ENCODE data around the gene POLR2H. TPM values are rescaled to one million over a fixed set of nuclear protein-coding genes. Genes with fewer than 3 reads are reported as not detected.

The POLR2H gene
- total RNA-seq, 1 donor from 2014 or later, result 49.8 TPM

- no peaks in the 10 kb centered on the region for H3K27me3 Mint-ChIP-seq (ENCODE audit: low read depth)
- H3K4me3 Mint-ChIP-seq (ENCODE audit: unreplicated experiment), result no peak overlapping the region
- peaks cover 13% of the 10 kb centered on the region for H3K36me3 Mint-ChIP-seq (ENCODE audit: low read depth)
- H3K27ac Mint-ChIP-seq (ENCODE audit: unreplicated experiment), result peak overlapping the region; percentile 77
- H3K9me3 Mint-ChIP-seq (ENCODE audit: low read depth), result no peaks in the 10 kb centered on the region
- TF ChIP-seq CTCF (IDR thresholded peaks at IDR 0.05), result peak; percentile 76
- no peak for DNase-seq (ENCODE audit: low spot score)
- H3K4me1 Mint-ChIP-seq (ENCODE audit: low read depth), result peaks cover 29% of the 10 kb centered on the region
Observed at GRCh38 chr3:184345317-184346144, 16.0 kb upstream of the POLR2H start.

- H3K4me3 Mint-ChIP-seq (ENCODE audit: unreplicated experiment), result no peak overlapping the region
- H3K9me3 Mint-ChIP-seq (ENCODE audit: low read depth), result no peaks in the 10 kb centered on the region
- TF ChIP-seq CTCF (IDR thresholded peaks at IDR 0.05), result no peak
- H3K27me3 Mint-ChIP-seq (ENCODE audit: low read depth), result no peaks in the 10 kb centered on the region
- peaks cover 26% of the 10 kb centered on the region for H3K4me1 Mint-ChIP-seq (ENCODE audit: low read depth)
- H3K27ac Mint-ChIP-seq (ENCODE audit: unreplicated experiment), result no peak overlapping the region
- no peak for DNase-seq (ENCODE audit: low spot score)
- peaks cover 13% of the 10 kb centered on the region for H3K36me3 Mint-ChIP-seq (ENCODE audit: low read depth)
Observed at GRCh38 chr3:184346480-184347190, 14.9 kb upstream of the POLR2H start.

GRCh38 chr3:184347321-184348056 lies 14.0 kb upstream of the POLR2H start:
- Mint-ChIP-seq H3K9me3 (ENCODE audit: low read depth) (no peaks in the 10 kb centered on the region), H3K36me3 (ENCODE audit: low read depth) (peaks cover 14% of the 10 kb centered on the region), H3K4me1 (ENCODE audit: low read depth) (peaks cover 26% of the 10 kb centered on the region), H3K27me3 (ENCODE audit: low read depth) (no peaks in the 10 kb centered on the region), H3K4me3 (ENCODE audit: unreplicated experiment) (no peak overlapping the region), H3K27ac (ENCODE audit: unreplicated experiment) (no peak overlapping the region)
- no peak for TF ChIP-seq CTCF (IDR thresholded peaks at IDR 0.05)
- DNase-seq (ENCODE audit: low spot score), result no peak

GRCh38 chr3:184348057-184348382 lies 13.5 kb upstream of the POLR2H start:
- H3K9me3 Mint-ChIP-seq (ENCODE audit: low read depth), result no peaks in the 10 kb centered on the region
- no peaks in the 10 kb centered on the region for H3K27me3 Mint-ChIP-seq (ENCODE audit: low read depth)
- peaks cover 22% of the 10 kb centered on the region for H3K4me1 Mint-ChIP-seq (ENCODE audit: low read depth)
- TF ChIP-seq CTCF (IDR thresholded peaks at IDR 0.05), result no peak
- no peak overlapping the region for H3K4me3 Mint-ChIP-seq (ENCODE audit: unreplicated experiment)
- peaks cover 11% of the 10 kb centered on the region for H3K36me3 Mint-ChIP-seq (ENCODE audit: low read depth)
- H3K27ac Mint-ChIP-seq (ENCODE audit: unreplicated experiment), result no peak overlapping the region
- DNase-seq (ENCODE audit: low spot score), result no peak

Data from chondrocyte (in vitro differentiated cells).